Measurements from ENCODE around the gene FUT3. TPM values are rescaled to one million over a fixed set of nuclear protein-coding genes. Genes with fewer than 3 reads are reported as not detected.
"Not testable (repeated sequence)": the region's sequence is repeated elsewhere in the genome, so short reads cannot be mapped to it uniquely, and the experiment has no call there.

Gene FUT3
- total and polyA plus RNA-seq, 12 donors: 0.14 to 0.20 (median 0.16) TPM; not detected in 8

DNA sequence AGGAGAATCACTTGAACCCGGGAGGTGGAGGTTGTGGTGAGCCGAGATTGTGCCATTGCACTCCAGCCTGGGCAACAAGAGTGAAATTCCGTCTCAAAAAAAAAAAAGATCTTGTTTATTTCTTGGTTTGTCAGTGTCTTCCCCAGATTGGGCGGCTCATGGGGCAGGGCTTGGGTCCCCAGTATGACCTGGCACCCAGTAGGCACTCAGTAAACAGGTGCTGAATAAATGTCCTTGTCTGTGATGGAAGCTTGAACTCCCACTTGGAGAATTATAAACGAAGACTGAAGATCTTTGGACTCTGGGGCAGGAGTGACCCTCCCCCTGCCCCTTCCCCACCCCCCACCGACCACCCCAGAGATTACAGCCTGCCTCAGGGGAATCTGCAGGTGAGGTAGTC, 28.9 kb upstream of the FUT3 start:
- Histone ChIP-seq H3K27ac (no peak overlapping the region), H3K4me1 (replicated peaks in 1 of 2) (peaks cover 5 to 11% of the 10 kb centered on the region in 2 donors), H3K27me3 (no peaks in the 10 kb centered on the region), H3K9me3 (replicated peaks in 1 of 3) (no peaks in the 10 kb centered on the region), H3K36me3 (replicated peaks in 1 of 2) (no peaks in the 10 kb centered on the region), H3K4me3 (no peak overlapping the region)
- DNase-seq: no peak
- 36 to 61% (median 41%) methylated on average over 5 to 6 of the region's 6 CpGs for WGBS, 4 donors
- intact Hi-C loops (cut with DNase I): no loop called here
- no peak for TF ChIP-seq POLR2A (IDR thresholded peaks at IDR 0.05)
- TF ChIP-seq, protein P1, sequence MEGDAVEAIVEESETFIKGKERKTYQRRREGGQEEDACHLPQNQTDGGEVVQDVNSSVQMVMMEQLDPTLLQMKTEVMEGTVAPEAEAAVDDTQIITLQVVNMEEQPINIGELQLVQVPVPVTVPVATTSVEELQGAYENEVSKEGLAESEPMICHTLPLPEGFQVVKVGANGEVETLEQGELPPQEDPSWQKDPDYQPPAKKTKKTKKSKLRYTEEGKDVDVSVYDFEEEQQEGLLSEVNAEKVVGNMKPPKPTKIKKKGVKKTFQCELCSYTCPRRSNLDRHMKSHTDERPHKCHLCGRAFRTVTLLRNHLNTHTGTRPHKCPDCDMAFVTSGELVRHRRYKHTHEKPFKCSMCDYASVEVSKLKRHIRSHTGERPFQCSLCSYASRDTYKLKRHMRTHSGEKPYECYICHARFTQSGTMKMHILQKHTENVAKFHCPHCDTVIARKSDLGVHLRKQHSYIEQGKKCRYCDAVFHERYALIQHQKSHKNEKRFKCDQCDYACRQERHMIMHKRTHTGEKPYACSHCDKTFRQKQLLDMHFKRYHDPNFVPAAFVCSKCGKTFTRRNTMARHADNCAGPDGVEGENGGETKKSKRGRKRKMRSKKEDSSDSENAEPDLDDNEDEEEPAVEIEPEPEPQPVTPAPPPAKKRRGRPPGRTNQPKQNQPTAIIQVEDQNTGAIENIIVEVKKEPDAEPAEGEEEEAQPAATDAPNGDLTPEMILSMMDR (IDR thresholded peaks at IDR 0.05): no peak

DNA sequence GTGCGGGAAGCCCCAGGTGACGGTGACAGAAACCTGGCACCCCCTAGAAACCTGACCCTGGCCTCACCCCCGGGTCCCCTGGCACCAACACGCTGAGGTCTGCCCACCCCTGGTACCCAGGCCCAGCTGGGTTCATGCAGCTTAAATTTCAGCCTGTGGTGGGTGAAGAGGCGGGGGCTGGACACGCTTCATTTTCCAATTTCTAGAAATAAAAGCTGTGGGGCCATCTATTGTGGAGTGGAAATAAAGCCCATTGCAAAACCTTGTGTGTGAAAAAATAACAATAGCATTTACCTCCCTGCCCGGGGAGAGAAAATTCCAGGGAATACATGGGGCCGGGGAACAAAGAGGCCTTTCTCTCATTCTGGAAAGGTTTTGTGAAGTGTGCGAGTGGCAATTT, 26.6 kb upstream of the FUT3 start:
- intact Hi-C loops (cut with DNase I): no loop called here

DNA sequence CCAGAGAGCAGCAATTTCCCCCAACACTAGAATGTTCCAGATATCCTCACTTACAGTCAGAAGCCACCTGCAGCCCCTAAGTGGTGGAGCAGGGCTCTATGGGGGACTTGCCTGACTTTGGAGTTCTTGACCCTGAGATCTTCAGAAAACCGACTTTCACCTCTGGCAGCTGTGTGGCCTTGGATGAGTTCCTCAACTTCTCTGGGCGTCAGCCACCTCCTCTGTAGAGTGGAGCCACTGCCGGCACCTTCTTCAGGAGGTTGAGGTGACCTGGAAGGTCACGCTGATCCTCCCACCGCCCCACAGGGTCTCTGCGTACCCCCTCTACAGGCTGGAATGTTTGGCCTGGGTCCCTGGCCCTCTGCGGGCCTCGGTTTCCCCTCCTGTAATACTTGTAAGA, 26.2 kb upstream of the FUT3 start:
- intact Hi-C loops (cut with DNase I): no loop called here
- no peaks in the 10 kb centered on the region for H3K9me3 ChIP-seq (replicated peaks in 1 of 3)
- 72 to 79% (median 75%) methylated on average over 6 to 8 of the region's 8 CpGs; no CpG with 5 or more reads in 1 of the 4 donors for WGBS, 4 donors
- TF ChIP-seq, protein P1 (IDR thresholded peaks at IDR 0.05): no peak
- no peak for TF ChIP-seq POLR2A (IDR thresholded peaks at IDR 0.05)
- no peak overlapping the region for H3K4me3 ChIP-seq
- no peaks in the 10 kb centered on the region for H3K36me3 ChIP-seq (replicated peaks in 1 of 2)
- H3K4me1 ChIP-seq (replicated peaks in 1 of 2): peaks cover 5 to 11% of the 10 kb centered on the region in 2 donors
- no peak overlapping the region for H3K27ac ChIP-seq
- H3K27me3 ChIP-seq: no peaks in the 10 kb centered on the region
- DNase-seq: no peak

More for the DNA sequence above, 26.6 kb upstream of the FUT3 start:
- no peaks in the 10 kb centered on the region for H3K27me3 ChIP-seq
- peaks cover 5 to 11% of the 10 kb centered on the region in 2 donors for H3K4me1 ChIP-seq (replicated peaks in 1 of 2)
- WGBS, 4 donors: 80 to 90% (median 85%) methylated on average over 7 to 9 of the region's 9 CpGs
- H3K36me3 ChIP-seq (replicated peaks in 1 of 2): no peaks in the 10 kb centered on the region
- no peak overlapping the region for H3K27ac ChIP-seq
- no peak overlapping the region for H3K4me3 ChIP-seq
- H3K9me3 ChIP-seq (replicated peaks in 1 of 3): no peaks in the 10 kb centered on the region
- no peak for DNase-seq
- no peak for TF ChIP-seq POLR2A (IDR thresholded peaks at IDR 0.05)
- TF ChIP-seq, protein P1 (IDR thresholded peaks at IDR 0.05): no peak

DNA sequence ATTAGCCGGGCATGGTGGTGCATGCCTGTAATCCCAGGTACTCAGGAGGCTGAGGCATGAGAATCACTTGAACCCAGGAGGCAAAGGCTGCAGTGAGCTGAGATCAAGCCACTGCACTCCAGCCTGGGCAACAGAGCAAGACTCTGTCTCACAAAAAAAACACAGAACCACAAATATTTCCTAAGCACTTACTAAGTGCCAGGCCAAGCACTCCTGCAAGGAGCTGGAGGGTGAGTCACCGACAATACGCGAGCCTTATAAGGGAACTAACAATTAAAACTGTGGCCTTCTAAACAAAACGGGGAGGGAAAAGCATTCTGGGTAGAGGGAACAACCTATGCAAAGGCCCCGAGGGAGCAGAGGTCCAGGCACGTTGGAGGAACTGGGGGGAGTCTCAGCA, 23.2 kb upstream of the FUT3 start:
- WGBS, 4 donors: 67 to 84% (median 75%) methylated on average over 6 to 7 of the region's 7 CpGs
- H3K4me3 ChIP-seq; H3K36me3 ChIP-seq (replicated peaks in 1 of 2); H3K27me3 ChIP-seq; H3K27ac ChIP-seq; DNase-seq; intact Hi-C loops (cut with DNase I); H3K4me1 ChIP-seq (replicated peaks in 1 of 2); H3K9me3 ChIP-seq (replicated peaks in 1 of 3): not testable (repeated sequence)

DNA sequence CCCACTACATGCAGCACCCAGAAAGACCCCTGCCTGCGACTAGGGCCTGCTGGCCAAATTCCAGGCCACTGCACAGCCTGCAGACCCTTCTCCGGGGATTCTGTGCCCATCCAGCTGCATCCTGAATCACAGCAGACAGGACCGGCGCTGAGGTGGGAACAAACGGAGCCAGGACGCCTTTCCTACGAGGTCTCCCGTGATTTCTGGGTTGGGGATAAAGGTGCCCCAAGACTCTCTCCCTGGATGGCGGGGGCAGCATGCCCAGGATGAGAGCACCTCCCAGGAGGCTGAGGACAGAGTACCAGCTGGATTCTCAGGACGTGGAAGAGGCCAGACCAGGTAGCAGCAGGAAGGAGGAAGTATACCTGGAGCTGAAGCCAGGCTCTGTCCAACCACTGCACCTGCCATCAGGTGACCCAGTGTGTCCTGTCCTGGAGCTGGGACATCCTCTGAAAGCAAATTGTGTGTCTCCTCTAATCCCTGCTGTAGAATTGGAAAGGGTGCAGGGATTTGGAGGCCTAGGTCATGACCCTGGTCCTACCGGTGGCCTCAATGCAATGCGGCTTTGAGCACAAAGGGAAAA, 22.5 kb upstream of the FUT3 start:
- Histone ChIP-seq H3K36me3 (replicated peaks in 1 of 2) (no peaks in the 10 kb centered on the region), H3K27ac (no peak overlapping the region), H3K4me1 (replicated peaks in 1 of 2) (no peaks in the 10 kb centered on the region), H3K9me3 (replicated peaks in 1 of 3) (no peaks in the 10 kb centered on the region), H3K27me3 (no peaks in the 10 kb centered on the region), H3K4me3 (no peak overlapping the region)
- no peak for TF ChIP-seq POLR2A (IDR thresholded peaks at IDR 0.05)
- TF ChIP-seq, protein P1 (IDR thresholded peaks at IDR 0.05): no peak
- WGBS, 4 donors: 93 to 95% (median 94%) methylated on average over 10 to 12 of the region's 12 CpGs
- DNase-seq: no peak
- intact Hi-C loops (cut with DNase I): no loop called here

Measured in adrenal gland (tissue), 12 donors.